ENCODE measurements around the gene ESYT3. TPM values are rescaled to one million over a fixed set of nuclear protein-coding genes. Genes with fewer than 3 reads are reported as not detected.
A peak's percentile ranks its signal among the peaks of the same experiment; 100 is the strongest.
"Not testable (repeated sequence)": the region's sequence is repeated elsewhere in the genome, so short reads cannot be mapped to it uniquely, and the experiment has no call there.

ESYT3 gene
- total and polyA plus RNA-seq, 4 donors: 0.38 to 2.7 (median 0.88) TPM

GRCh38 chr3:138405001-138405400 is 29.4 kb upstream of the ESYT3 start:
- no peak for ATAC-seq (ENCODE audit: low FRiP score)
- intact Hi-C loops (cut with DNase I): no loop called here
- Histone ChIP-seq H3K36me3 (ENCODE audit: control insufficient read depth in 1 of 2, insufficient read depth in 2 of 2, low read length in 1 of 2) (peaks cover 0 to 4% of the 10 kb centered on the region in 2 donors), H3K9me3 (ENCODE audit: control insufficient read depth, low read length) (no peaks in the 10 kb centered on the region), H3K27ac (ENCODE audit: low read depth in 1 of 2, low read length in 2 of 2) (no peak overlapping the region), H3K4me3 (ENCODE audit: low read length in 2 of 2) (no peak overlapping the region), H3K4me1 (ENCODE audit: control insufficient read depth in 1 of 2, insufficient read depth in 2 of 2, low read length in 2 of 2) (no peaks in the 10 kb centered on the region), H3K27me3 (ENCODE audit: control insufficient read depth in 1 of 2, insufficient read depth in 2 of 2, low read length in 1 of 2) (no peaks in the 10 kb centered on the region)
- WGBS, 2 donors: 94 to 96% methylated on average over 7 of the region's 7 CpGs
- DNase-seq: no peak

- Histone ChIP-seq H3K4me3 (ENCODE audit: low read length in 2 of 2) (no peak overlapping the region), H3K9me3 (ENCODE audit: control insufficient read depth, low read length) (no peaks in the 10 kb centered on the region), H3K36me3 (ENCODE audit: control insufficient read depth in 1 of 2, insufficient read depth in 2 of 2, low read length in 1 of 2) (peaks cover 0 to 4% of the 10 kb centered on the region in 2 donors), H3K27me3 (ENCODE audit: control insufficient read depth in 1 of 2, insufficient read depth in 2 of 2, low read length in 1 of 2) (no peaks in the 10 kb centered on the region), H3K4me1 (ENCODE audit: control insufficient read depth in 1 of 2, insufficient read depth in 2 of 2, low read length in 2 of 2) (no peaks in the 10 kb centered on the region), H3K27ac (ENCODE audit: low read depth in 1 of 2, low read length in 2 of 2) (no peak overlapping the region)
- 92 to 93% methylated on average over 5 of the region's 5 CpGs for WGBS, 2 donors
- DNase-seq (no peak), ATAC-seq (ENCODE audit: low FRiP score) (no peak)
- intact Hi-C loops (cut with DNase I): no loop called here
Measured at GRCh38 chr3:138405486-138405885, 28.9 kb upstream of the ESYT3 start.

- H3K27me3 ChIP-seq (ENCODE audit: control insufficient read depth in 1 of 2, insufficient read depth in 2 of 2, low read length in 1 of 2): no peaks in the 10 kb centered on the region
- H3K9me3 ChIP-seq (ENCODE audit: control insufficient read depth, low read length): no peaks in the 10 kb centered on the region
- no peak overlapping the region for H3K27ac ChIP-seq (ENCODE audit: low read depth in 1 of 2, low read length in 2 of 2)
- H3K4me3 ChIP-seq (ENCODE audit: low read length in 2 of 2): no peak overlapping the region
- DNase-seq (peak in 1 of 2 donors; percentile 15), ATAC-seq (ENCODE audit: low FRiP score) (no peak)
- peaks cover 0 to 4% of the 10 kb centered on the region in 2 donors for H3K36me3 ChIP-seq (ENCODE audit: control insufficient read depth in 1 of 2, insufficient read depth in 2 of 2, low read length in 1 of 2)
- WGBS, 2 donors: 90 to 91% methylated on average over 2 of the region's 2 CpGs
- H3K4me1 ChIP-seq (ENCODE audit: control insufficient read depth in 1 of 2, insufficient read depth in 2 of 2, low read length in 2 of 2): no peaks in the 10 kb centered on the region
- intact Hi-C loops (cut with DNase I): no loop called here
Measured at GRCh38 chr3:138406606-138407005, 27.8 kb upstream of the ESYT3 start.

GRCh38 chr3:138407236-138407907 is 27.0 kb upstream of the ESYT3 start:
- no peaks in the 10 kb centered on the region for H3K27me3 ChIP-seq (ENCODE audit: control insufficient read depth in 1 of 2, insufficient read depth in 2 of 2, low read length in 1 of 2)
- 84 to 88% methylated on average over 3 of the region's 3 CpGs for WGBS, 2 donors
- no peak for DNase-seq
- H3K4me1 ChIP-seq (ENCODE audit: control insufficient read depth in 1 of 2, insufficient read depth in 2 of 2, low read length in 2 of 2): no peaks in the 10 kb centered on the region
- no peak for ATAC-seq (ENCODE audit: low FRiP score)
- intact Hi-C loops (cut with DNase I): no loop called here
- no peak overlapping the region for H3K27ac ChIP-seq (ENCODE audit: low read depth in 1 of 2, low read length in 2 of 2)
- peaks cover 0 to 2% of the 10 kb centered on the region in 2 donors for H3K36me3 ChIP-seq (ENCODE audit: control insufficient read depth in 1 of 2, insufficient read depth in 2 of 2, low read length in 1 of 2)
- no peaks in the 10 kb centered on the region for H3K9me3 ChIP-seq (ENCODE audit: control insufficient read depth, low read length)
- no peak overlapping the region for H3K4me3 ChIP-seq (ENCODE audit: low read length in 2 of 2)

GRCh38 chr3:138408751-138409570 is 25.5 kb upstream of the ESYT3 start:
- no peaks in the 10 kb centered on the region for H3K9me3 ChIP-seq (ENCODE audit: control insufficient read depth, low read length)
- WGBS, 2 donors: 48 to 56% methylated on average over 7 of the region's 7 CpGs
- no peak overlapping the region for H3K27ac ChIP-seq (ENCODE audit: low read depth in 1 of 2, low read length in 2 of 2)

GRCh38 chr3:138412821-138413551 is 21.4 kb upstream of the ESYT3 start:
- no peaks in the 10 kb centered on the region for H3K27me3 ChIP-seq (ENCODE audit: control insufficient read depth in 1 of 2, insufficient read depth in 2 of 2, low read length in 1 of 2)
- no peaks in the 10 kb centered on the region for H3K36me3 ChIP-seq (ENCODE audit: control insufficient read depth in 1 of 2, insufficient read depth in 2 of 2, low read length in 1 of 2)
- WGBS, 2 donors: 64 to 77% methylated on average over 9 of the region's 9 CpGs
- no peak for DNase-seq
- H3K4me3 ChIP-seq (ENCODE audit: low read length in 2 of 2): no peak overlapping the region
- intact Hi-C loops (cut with DNase I): loop anchor here (10.0 kb wide), 3 partner anchors 78 to 512 kb away; partner anchors contain the start of gene CEP70 (in 1 of the 2)
- no peaks in the 10 kb centered on the region for H3K9me3 ChIP-seq (ENCODE audit: control insufficient read depth, low read length)
- ATAC-seq (ENCODE audit: low FRiP score): no peak
- H3K27ac ChIP-seq (ENCODE audit: low read depth in 1 of 2, low read length in 2 of 2): no peak overlapping the region
- H3K4me1 ChIP-seq (ENCODE audit: control insufficient read depth in 1 of 2, insufficient read depth in 2 of 2, low read length in 2 of 2): no peaks in the 10 kb centered on the region

More at GRCh38 chr3:138408751-138409570, 25.5 kb upstream of the ESYT3 start:
- Histone ChIP-seq H3K27me3 (ENCODE audit: control insufficient read depth in 1 of 2, insufficient read depth in 2 of 2, low read length in 1 of 2) (no peaks in the 10 kb centered on the region), H3K4me1 (ENCODE audit: control insufficient read depth in 1 of 2, insufficient read depth in 2 of 2, low read length in 2 of 2) (no peaks in the 10 kb centered on the region), H3K36me3 (ENCODE audit: control insufficient read depth in 1 of 2, insufficient read depth in 2 of 2, low read length in 1 of 2) (peaks cover 0 to 2% of the 10 kb centered on the region in 2 donors), H3K4me3 (ENCODE audit: low read length in 2 of 2) (no peak overlapping the region)
- intact Hi-C loops (cut with DNase I): no loop called here
- peak in 1 of 2 donors; percentile 7 for DNase-seq
- ATAC-seq (ENCODE audit: low FRiP score): no peak

- H3K4me3 ChIP-seq (ENCODE audit: low read length in 2 of 2); H3K4me1 ChIP-seq (ENCODE audit: control insufficient read depth in 1 of 2, insufficient read depth in 2 of 2, low read length in 2 of 2); H3K27me3 ChIP-seq (ENCODE audit: control insufficient read depth in 1 of 2, insufficient read depth in 2 of 2, low read length in 1 of 2); H3K27ac ChIP-seq (ENCODE audit: low read depth in 1 of 2, low read length in 2 of 2); ATAC-seq (ENCODE audit: low FRiP score); DNase-seq; H3K9me3 ChIP-seq (ENCODE audit: control insufficient read depth, low read length); H3K36me3 ChIP-seq (ENCODE audit: control insufficient read depth in 1 of 2, insufficient read depth in 2 of 2, low read length in 1 of 2): not testable (repeated sequence)
- intact Hi-C loops (cut with DNase I): loop anchor here (5.0 to 10.0 kb wide), 4 partner anchors 81 to 509 kb away; partner anchors contain the start of gene CEP70 (in 1 of the 2)
- WGBS, 2 donors: 67 to 75% methylated on average over 4 of the region's 4 CpGs
Measured at GRCh38 chr3:138416236-138416635, 18.2 kb upstream of the ESYT3 start.

- DNase-seq: peak; percentile 79 to 88
- intact Hi-C loops (cut with DNase I): loop anchor here (5.0 to 10.0 kb wide), 4 partner anchors 83 to 507 kb away; partner anchors contain the start of gene CEP70 (in 1 of the 2)
Measured at GRCh38 chr3:138417559-138417982, 16.8 kb upstream of the ESYT3 start.

More at GRCh38 chr3:138417559-138417982, 16.8 kb upstream of the ESYT3 start:
- Histone ChIP-seq H3K36me3 (ENCODE audit: control insufficient read depth in 1 of 2, insufficient read depth in 2 of 2, low read length in 1 of 2) (no peaks in the 10 kb centered on the region), H3K27ac (ENCODE audit: low read depth in 1 of 2, low read length in 2 of 2) (no peak overlapping the region), H3K9me3 (ENCODE audit: control insufficient read depth, low read length) (no peaks in the 10 kb centered on the region), H3K4me1 (ENCODE audit: control insufficient read depth in 1 of 2, insufficient read depth in 2 of 2, low read length in 2 of 2) (no peaks in the 10 kb centered on the region), H3K4me3 (ENCODE audit: low read length in 2 of 2) (no peak overlapping the region), H3K27me3 (ENCODE audit: control insufficient read depth in 1 of 2, insufficient read depth in 2 of 2, low read length in 1 of 2) (no peaks in the 10 kb centered on the region)
- WGBS, 2 donors: 15 to 16% methylated on average over 7 of the region's 7 CpGs
- ATAC-seq (ENCODE audit: low FRiP score): peak; percentile 84
